SK-N-SH treated with all-trans-retinoic acid at 6 μM for 48 hours (cell line): ENCODE data around the gene KCNH5.
A peak's percentile ranks its signal among the peaks of the same experiment; 100 is the strongest.

Source experiments
- ATAC-seq: fragments of 200-7000 bp; cut with Tn5 transposase; 3 replicates; pipeline ENCODE4 v1.9.1; 2020; ENCODE audit warnings: mild to moderate bottlenecking, moderate library complexity
- ARNTL ChIP-seq: fragments of 450-650 bp; formaldehyde crosslinking; IDR thresholded peaks from 2 replicates; pipeline ENCODE4 v1.5.0; 2020; ENCODE audit warnings: low read depth, mild to moderate bottlenecking, moderate library complexity, borderline replicate concordance
- BACH2 ChIP-seq: fragments of 250-450 bp; sonication (Bioruptor Pico); IDR thresholded peaks from 2 replicates; pipeline ENCODE4 v1.9.0; 2021; ENCODE audit warnings: mild to moderate bottlenecking, borderline replicate concordance
- CREB5 ChIP-seq: fragments of 250-450 bp; sonication (Bioruptor Pico); IDR thresholded peaks from 2 replicates; pipeline ENCODE4 v1.5.1; 2020; ENCODE audit warnings: low read depth, mild to moderate bottlenecking, moderate library complexity
- CSDC2 ChIP-seq: fragments of 250-450 bp; sonication (Bioruptor Pico); IDR thresholded peaks from 2 replicates; pipeline ENCODE4 v1.5.0; 2020; ENCODE audit warnings: mild to moderate bottlenecking, moderate library complexity
- CSRNP3 ChIP-seq: fragments of 250-450 bp; sonication (Bioruptor Pico); IDR thresholded peaks from 2 replicates; pipeline ENCODE4 v1.5.1; 2021; ENCODE audit warnings: mild to moderate bottlenecking, moderate library complexity
- ESRRG ChIP-seq: fragments of 250-450 bp; sonication (Bioruptor Pico); IDR thresholded peaks from 2 replicates; pipeline ENCODE4 v1.6.1; 2021; ENCODE audit warnings: mild to moderate bottlenecking
- GLIS3 ChIP-seq: fragments of 250-450 bp; sonication (Bioruptor Pico); IDR thresholded peaks from 2 replicates; pipeline ENCODE4 v1.5.0; 2020; ENCODE audit warnings: mild to moderate bottlenecking, moderate library complexity
- ISL1 ChIP-seq: fragments of 250-450 bp; sonication (Bioruptor Pico); IDR thresholded peaks from 2 replicates; pipeline ENCODE4 v2.1.2; 2022; ENCODE audit warnings: mild to moderate bottlenecking, moderate library complexity
- OSR1 ChIP-seq: fragments of 250-450 bp; sonication (Bioruptor Pico); IDR thresholded peaks from 2 replicates; pipeline ENCODE4 v1.8.0; 2022; ENCODE audit warnings: moderate library complexity, mild to moderate bottlenecking, inconsistent platforms
- PATZ1 ChIP-seq: fragments of 250-450 bp; sonication (Bioruptor Pico); IDR thresholded peaks from 2 replicates; pipeline ENCODE4 v1.8.0; 2020; ENCODE audit warnings: mild to moderate bottlenecking, moderate library complexity, borderline replicate concordance
- POU6F1 ChIP-seq: fragments of 250-450 bp; sonication (Bioruptor Pico); IDR thresholded peaks from 2 replicates; pipeline ENCODE4 v1.8.0; 2021; ENCODE audit warnings: low read depth, mild to moderate bottlenecking, moderate library complexity, borderline replicate concordance
- PPARA ChIP-seq: fragments of 250-450 bp; sonication (Bioruptor Pico); IDR thresholded peaks from 2 replicates; pipeline ENCODE4 v1.5.0; 2020; ENCODE audit warnings: mild to moderate bottlenecking, borderline replicate concordance
- RARB ChIP-seq: fragments of 250-450 bp; sonication (Bioruptor Pico); IDR thresholded peaks from 2 replicates; pipeline ENCODE4 v1.8.0; 2021; ENCODE audit warnings: mild to moderate bottlenecking, moderate library complexity
- SNAI2 ChIP-seq: fragments of 250-450 bp; sonication (Bioruptor Pico); IDR thresholded peaks from 2 replicates; pipeline ENCODE4 v1.5.0; 2020; ENCODE audit warnings: mild to moderate bottlenecking, moderate library complexity
- TCF4 ChIP-seq: fragments of 250-450 bp; sonication (Bioruptor Pico); IDR thresholded peaks from 2 replicates; pipeline ENCODE4 v1.8.0; 2021; ENCODE audit warnings: mild to moderate bottlenecking, moderate library complexity, borderline replicate concordance
- TOX ChIP-seq: fragments of 250-450 bp; sonication (Bioruptor Pico); IDR thresholded peaks from 2 replicates; pipeline ENCODE4 v1.8.0; 2021; ENCODE audit warnings: mild to moderate bottlenecking, moderate library complexity, borderline replicate concordance
- TSHZ2 ChIP-seq: fragments of 250-450 bp; sonication (Bioruptor Pico); IDR thresholded peaks from 2 replicates; pipeline ENCODE4 v1.5.0; 2020; ENCODE audit warnings: mild to moderate bottlenecking, moderate library complexity
- ZC3H10 ChIP-seq: fragments of 250-450 bp; sonication (Bioruptor Pico); IDR thresholded peaks from 2 replicates; pipeline ENCODE4 v1.5.1; 2021; ENCODE audit warnings: mild to moderate bottlenecking, moderate library complexity
- ZFP3 ChIP-seq: fragments of 250-450 bp; sonication (Bioruptor Pico); IDR thresholded peaks from 2 replicates; pipeline ENCODE4 v1.5.0; 2020; ENCODE audit warnings: mild to moderate bottlenecking, moderate library complexity
- ZFP30 ChIP-seq: fragments of 450-650 bp; formaldehyde crosslinking; IDR thresholded peaks from 2 replicates; pipeline ENCODE4 v1.5.0; 2022; ENCODE audit warnings: mild to moderate bottlenecking, moderate library complexity
- ZNF565 ChIP-seq: fragments of 450-650 bp; formaldehyde crosslinking; conservative IDR thresholded peaks from 2 replicates; pipeline ENCODE4 v1.5.0; 2020; ENCODE audit warnings: low read depth, mild to moderate bottlenecking, moderate library complexity
- ZNF70 ChIP-seq: fragments of 450-650 bp; formaldehyde crosslinking; IDR thresholded peaks from 2 replicates; pipeline ENCODE4 v1.5.0; 2020; ENCODE audit warnings: mild to moderate bottlenecking, moderate library complexity
- ZNF8 ChIP-seq: fragments of 450-650 bp; formaldehyde crosslinking; IDR thresholded peaks from 2 replicates; pipeline ENCODE4 v1.5.0; 2020; ENCODE audit warnings: mild to moderate bottlenecking, moderate library complexity

KCNH5 gene

GRCh38 chr14:62980693-62981092 is 64.6 kb downstream of the KCNH5 start:
- TF ChIP-seq PPARA (CRISPR knock-in tag): no peak
- TF ChIP-seq CREB5: no peak
- no peak for TF ChIP-seq PATZ1 (CRISPR knock-in tag)
- no peak for TF ChIP-seq ZFP30 (CRISPR knock-in tag)
- no peak for TF ChIP-seq ZC3H10
- no peak for TF ChIP-seq TSHZ2 (CRISPR knock-in tag)
- TF ChIP-seq ZFP3: no peak
- TF ChIP-seq, all 23 proteins: peak for 0
- ATAC-seq: no peak

- TF ChIP-seq TOX: no peak
- TF ChIP-seq CSRNP3 (CRISPR knock-in tag): no peak
- no peak for TF ChIP-seq GLIS3
- no peak for TF ChIP-seq ZNF8 (CRISPR knock-in tag)
- peak; percentile 31; the same call in 1 of the 2 replicates for TF ChIP-seq ISL1
- TF ChIP-seq PATZ1 (CRISPR knock-in tag): no peak
- TF ChIP-seq, all 23 proteins: peak for 1
- ATAC-seq: peak; percentile 44; the same call in 1 of the 3 replicates
Observed at GRCh38 chr14:62957562-62957961, 87.7 kb downstream of the KCNH5 start.

- ATAC-seq: no peak
- TF ChIP-seq CREB5: no peak
- no peak for TF ChIP-seq ZNF8 (CRISPR knock-in tag)
- no peak for TF ChIP-seq CSDC2
- no peak for TF ChIP-seq ZNF70 (CRISPR knock-in tag)
- TF ChIP-seq ARNTL (CRISPR knock-in tag): no peak
- no peak for TF ChIP-seq POU6F1 (CRISPR knock-in tag)
- TF ChIP-seq ZNF565: no peak
- no peak for TF ChIP-seq GLIS3
- TF ChIP-seq BACH2: no peak
- TF ChIP-seq OSR1 (CRISPR knock-in tag): no peak
- no peak for TF ChIP-seq ESRRG (CRISPR knock-in tag)
- no peak for TF ChIP-seq RARB (CRISPR knock-in tag)
- TF ChIP-seq ZC3H10: no peak
- TF ChIP-seq SNAI2: no peak
- no peak for TF ChIP-seq ISL1
- TF ChIP-seq ZFP30 (CRISPR knock-in tag): no peak
- no peak for TF ChIP-seq TCF4
- no peak for TF ChIP-seq PATZ1 (CRISPR knock-in tag)
- no peak for TF ChIP-seq ZFP3
- TF ChIP-seq PPARA (CRISPR knock-in tag): no peak
Observed at GRCh38 chr14:62956413-62956812, 88.8 kb downstream of the KCNH5 start.
